ENCODE measurements around the gene PNISR. TPM values are rescaled to one million over a fixed set of nuclear protein-coding genes. Genes with fewer than 3 reads are reported as not detected.

Gene PNISR
- polyA plus RNA-seq, 1 donor = 460 TPM

Other genes with a start within 250 kb of the PNISR start
- 5.8 TPM for gene FAXC, start 75.6 kb downstream of the PNISR start, polyA plus RNA-seq (ENCODE audit: insufficient read length)
- 14.5 TPM for gene COQ3, start 31.1 kb downstream of the PNISR start, polyA plus RNA-seq (ENCODE audit: insufficient read length)
- gene USP45, start 90.1 kb upstream of the PNISR start, polyA plus RNA-seq (ENCODE audit: insufficient read length) = 19.3 TPM
- 103 TPM for gene CCNC, start 143.4 kb upstream of the PNISR start, polyA plus RNA-seq (ENCODE audit: insufficient read length)
- gene PRDM13, start 181.5 kb upstream of the PNISR start, polyA plus RNA-seq (ENCODE audit: insufficient read length) = not detected